Activated naive CD4-positive, alpha-beta T cell treated with anti-CD3 and anti-CD28 coated beads for 36 hours (primary cell): ENCODE results near the gene CCDC88B. TPM values are rescaled to one million over a fixed set of nuclear protein-coding genes. Genes with fewer than 3 reads are reported as not detected.

Source experiments
- CTCF ChIA-PET: fragments of 350-600 bp; sonication (Branson Sonifier 250); formaldehyde crosslinking; loops from one replicate; lab custom pipeline; 2021; ENCODE audit warnings: antibody characterized with exemption; lab: Charles Lee
- DNase-seq: peaks from one replicate; pipeline ENCODE4 v3.0.0-alpha.2; 2020
- H3K27ac Mint-ChIP-seq: one replicate; pipeline ENCODE4 v1.8.0; 2021; ENCODE audit warnings: mild to moderate bottlenecking, mixed read lengths
- H3K27me3 Mint-ChIP-seq: one replicate; pipeline ENCODE4 v1.8.0; 2021; ENCODE audit warnings: low read depth, mixed read lengths
- H3K36me3 Mint-ChIP-seq: one replicate; pipeline ENCODE4 v1.8.0; 2021; ENCODE audit warnings: low read depth, mixed read lengths
- H3K4me1 Mint-ChIP-seq: one replicate; pipeline ENCODE4 v1.8.0; 2021; ENCODE audit warnings: low read depth, mixed read lengths
- H3K4me3 Mint-ChIP-seq: one replicate; pipeline ENCODE4 v1.8.0; 2021; ENCODE audit warnings: mild to moderate bottlenecking, moderate library complexity, mixed read lengths
- H3K9me3 Mint-ChIP-seq: one replicate; pipeline ENCODE4 v1.8.0; 2021; ENCODE audit warnings: mixed read lengths
- intact Hi-C: fragments of 100-400 bp; cut with micrococcal nuclease; formaldehyde crosslinking; loops from one replicate; pipeline ENCODE4 v1.15.1; 2023
- total RNA-seq, 2 experiments: library from RNA; stranded (reverse); gene quantifications; one replicate each; pipeline ENCODE4 v1.2.3, GENCODE V29; 2021

The CCDC88B gene
- total RNA-seq, 2 experiments from 2014 or later: 53.2 to 61.9 TPM

- H3K9me3 Mint-ChIP-seq: no peaks in the 10 kb centered on the region
- intact Hi-C loops: loop anchor here (1.0 kb wide), 2 partner anchors 9 to 13 kb away; partner anchors contain the start of genes CCDC88B and PRDX5
- peaks cover 10% of the 10 kb centered on the region for H3K4me1 Mint-ChIP-seq
- CTCF ChIA-PET: interaction anchor here (0.6 to 2.5 kb wide), 13 partner anchors 9 to 127 kb away, joined by 3 to 22 read pairs (median 4); partner anchors contain the start of genes ESRRA, PRDX5 and TRMT112
- H3K4me3 Mint-ChIP-seq: no peak overlapping the region
- peak; percentile 82 for DNase-seq
- peaks cover 3% of the 10 kb centered on the region for H3K36me3 Mint-ChIP-seq
- H3K27ac Mint-ChIP-seq: no peak overlapping the region
- H3K27me3 Mint-ChIP-seq: no peaks in the 10 kb centered on the region
These were observed 8.2 kb upstream of the CCDC88B start for GRCh38 chr11:64331569-64332371.

GRCh38 chr11:64333556-64333955 is 6.4 kb upstream of the CCDC88B start:
- intact Hi-C loops: no loop called here
- H3K36me3 Mint-ChIP-seq: peaks cover 10% of the 10 kb centered on the region
- CTCF ChIA-PET: interaction anchor here (0.7 to 2.5 kb wide), 4 partner anchors 10 to 83 kb away, joined by 3 to 10 read pairs (median 6); partner anchors contain the start of gene PRDX5

GRCh38 chr11:64334764-64335735 is 5.0 kb upstream of the CCDC88B start:
- peaks cover 15% of the 10 kb centered on the region for H3K36me3 Mint-ChIP-seq
- H3K9me3 Mint-ChIP-seq: no peaks in the 10 kb centered on the region
- H3K4me3 Mint-ChIP-seq: no peak overlapping the region
- peak; percentile 48 for DNase-seq
- no peaks in the 10 kb centered on the region for H3K27me3 Mint-ChIP-seq
- CTCF ChIA-PET: no interaction called here
- no peak overlapping the region for H3K27ac Mint-ChIP-seq
- intact Hi-C loops: no loop called here
- peaks cover 27% of the 10 kb centered on the region for H3K4me1 Mint-ChIP-seq

More at GRCh38 chr11:64333556-64333955, 6.4 kb upstream of the CCDC88B start:
- no peak for DNase-seq
- Mint-ChIP-seq H3K4me1 (peaks cover 15% of the 10 kb centered on the region), H3K27me3 (no peaks in the 10 kb centered on the region), H3K27ac (no peak overlapping the region), H3K4me3 (no peak overlapping the region), H3K9me3 (no peaks in the 10 kb centered on the region)

GRCh38 chr11:64337538-64338249 is 2.3 kb upstream of the CCDC88B start:
- Mint-ChIP-seq H3K27me3 (no peaks in the 10 kb centered on the region), H3K4me1 (peaks cover 38% of the 10 kb centered on the region), H3K9me3 (no peaks in the 10 kb centered on the region), H3K4me3 (no peak overlapping the region), H3K27ac (peak overlapping the region; percentile 50), H3K36me3 (peaks cover 20% of the 10 kb centered on the region)
- intact Hi-C loops: no loop called here
- CTCF ChIA-PET: interaction anchor here (0.7 to 1.8 kb wide), 2 partner anchors 20 to 342 kb away, joined by 3 to 4 read pairs; partner anchors contain the start of gene PRDX5
- no peak for DNase-seq

- peak overlapping the region; percentile 93 for H3K27ac Mint-ChIP-seq
- peaks cover 38% of the 10 kb centered on the region for H3K4me1 Mint-ChIP-seq
- H3K4me3 Mint-ChIP-seq: peak overlapping the region; percentile 83
- DNase-seq: no peak
- no peaks in the 10 kb centered on the region for H3K9me3 Mint-ChIP-seq
- H3K27me3 Mint-ChIP-seq: no peaks in the 10 kb centered on the region
- CTCF ChIA-PET: interaction anchor here (0.6 to 0.7 kb wide), 3 partner anchors 17 to 530 kb away, joined by 3 to 5 read pairs (median 4); no protein-coding TSS in a partner anchor
- intact Hi-C loops: no loop called here
- H3K36me3 Mint-ChIP-seq: peaks cover 20% of the 10 kb centered on the region
These were observed 1.3 kb upstream of the CCDC88B start for GRCh38 chr11:64338716-64339115.

- CTCF ChIA-PET: interaction anchor here (0.6 to 7.1 kb wide), 4 partner anchors 16 to 530 kb away, joined by 4 to 61 read pairs (median 8); partner anchors contain the start of genes PRDX5 and TRMT112
- H3K27me3 Mint-ChIP-seq: no peaks in the 10 kb centered on the region
- DNase-seq: no peak
- peaks cover 20% of the 10 kb centered on the region for H3K36me3 Mint-ChIP-seq
- intact Hi-C loops: no loop called here
- peaks cover 38% of the 10 kb centered on the region for H3K4me1 Mint-ChIP-seq
- peak overlapping the region; percentile 93 for H3K27ac Mint-ChIP-seq
- H3K4me3 Mint-ChIP-seq: peak overlapping the region; percentile 83
- no peaks in the 10 kb centered on the region for H3K9me3 Mint-ChIP-seq
These were observed 718 bp upstream of the CCDC88B start for GRCh38 chr11:64339286-64339685.

GRCh38 chr11:64340671-64341335 is 799 bp downstream of the CCDC88B start:
- peak overlapping the region; percentile 93 for H3K27ac Mint-ChIP-seq
- CTCF ChIA-PET: interaction anchor here (0.8 to 7.1 kb wide), 6 partner anchors 8 to 40 kb away, joined by 3 to 61 read pairs (median 4); partner anchors contain the start of genes PRDX5 and TRMT112
- DNase-seq: peak; percentile 86
- intact Hi-C loops: loop anchor here (1.0 to 5.0 kb wide), 6 partner anchors 10 to 436 kb away; partner anchors contain the start of genes ESRRA, PRDX5 and SF1
- no peaks in the 10 kb centered on the region for H3K27me3 Mint-ChIP-seq
- H3K4me3 Mint-ChIP-seq: peak overlapping the region; percentile 83
- H3K4me1 Mint-ChIP-seq: peaks cover 34% of the 10 kb centered on the region
- peaks cover 19% of the 10 kb centered on the region for H3K36me3 Mint-ChIP-seq
- no peaks in the 10 kb centered on the region for H3K9me3 Mint-ChIP-seq

GRCh38 chr11:64341429-64341828 is 1.4 kb downstream of the CCDC88B start:
- Mint-ChIP-seq H3K4me1 (peaks cover 34% of the 10 kb centered on the region), H3K27ac (no peak overlapping the region), H3K27me3 (no peaks in the 10 kb centered on the region), H3K4me3 (peak overlapping the region; percentile 83), H3K36me3 (peaks cover 23% of the 10 kb centered on the region), H3K9me3 (no peaks in the 10 kb centered on the region)
- intact Hi-C loops: loop anchor here (2.0 to 5.0 kb wide), 2 partner anchors 71 to 436 kb away; partner anchors contain the start of gene SF1
- CTCF ChIA-PET: interaction anchor here (0.8 to 7.1 kb wide), 7 partner anchors 9 to 40 kb away, joined by 3 to 61 read pairs (median 3); partner anchors contain the start of genes PRDX5 and TRMT112
- no peak for DNase-seq

GRCh38 chr11:64341851-64342791 is 2.1 kb downstream of the CCDC88B start:
- H3K36me3 Mint-ChIP-seq: peaks cover 24% of the 10 kb centered on the region
- H3K9me3 Mint-ChIP-seq: no peaks in the 10 kb centered on the region
- peaks cover 34% of the 10 kb centered on the region for H3K4me1 Mint-ChIP-seq
- CTCF ChIA-PET: interaction anchor here (0.8 to 7.1 kb wide), 5 partner anchors 12 to 25 kb away, joined by 3 to 61 read pairs (median 4); partner anchors contain the start of genes PRDX5 and TRMT112
- no peaks in the 10 kb centered on the region for H3K27me3 Mint-ChIP-seq
- peak; percentile 95 for DNase-seq
- intact Hi-C loops: loop anchor here (2.0 to 5.0 kb wide), 2 partner anchors 71 to 435 kb away; partner anchors contain the start of gene SF1
- H3K4me3 Mint-ChIP-seq: peak overlapping the region; percentile 18
- H3K27ac Mint-ChIP-seq: no peak overlapping the region
